Cardiac muscle cell (in vitro differentiated cells and primary cell): ENCODE results near the gene SLC38A7. TPM values are rescaled to one million over a fixed set of nuclear protein-coding genes. Genes with fewer than 3 reads are reported as not detected.
A peak's percentile ranks its signal among the peaks of the same experiment; 100 is the strongest.

Experiments used
- DNase-seq, 2 donors: peaks; one replicate each; pipeline versions ENCODE4 v3.0.0 to v3.0.0-alpha.2; 2010 to 2017; ENCODE audit warnings: low read depth in 1 of 2, low spot score in 1 of 2
- H3K27ac ChIP-seq: fragments of 200-600 bp; sonication (generic); 2 replicates; pipeline ENCODE4 v1.5.1; 2016
- H3K27me3 ChIP-seq: fragments of 200-600 bp; sonication (generic); 2 replicates; pipeline ENCODE4 v1.6.0; 2016; ENCODE audit warnings: control low read depth
- H3K36me3 ChIP-seq: fragments of 200-600 bp; sonication (generic); 2 replicates; pipeline ENCODE4 v1.5.1; 2016; ENCODE audit warnings: control low read depth
- H3K4me1 ChIP-seq: fragments of 200-600 bp; sonication (generic); 2 replicates; pipeline ENCODE4 v1.8.1; 2017; ENCODE audit warnings: low read depth, mild to moderate bottlenecking, mixed run types
- H3K4me3 ChIP-seq: fragments of 200-600 bp; sonication (generic); 2 replicates; pipeline ENCODE4 v1.5.1; 2016; ENCODE audit warnings: mild to moderate bottlenecking
- H3K9me3 ChIP-seq: fragments of 200-600 bp; sonication (generic); 2 replicates; pipeline ENCODE4 v1.5.1; 2017; ENCODE audit warnings: low read depth, mild to moderate bottlenecking, control low read depth
- CTCF ChIP-seq: IDR thresholded peaks from 2 replicates; pipeline ENCODE4 v1.5.1; 2012; ENCODE audit warnings: low read depth, mild to moderate bottlenecking, low read length
- polyA plus RNA-seq: library from polyadenylated mRNA; unstranded; fragments of >200 nt; fragmentation: Nextera tagmentation; extraction: Ambion mirVana; gene quantifications from 2 replicates; pipeline ENCODE4 v1.2.1, GENCODE V29; 2016
- total RNA-seq: library from RNA; depleted of rRNA; stranded (reverse); fragments of >200 nt; gene quantifications from 2 replicates; pipeline ENCODE4 v1.2.3, GENCODE V29; 2016

SLC38A7 gene
- total and polyA plus RNA-seq, 2 experiments from 2014 or later, result 12.2 to 22.4 TPM

- no peak for DNase-seq
- Histone ChIP-seq H3K4me3 (no peak overlapping the region), H3K9me3 (no peaks in the 10 kb centered on the region), H3K27me3 (no peaks in the 10 kb centered on the region), H3K4me1 (peaks cover 6% of the 10 kb centered on the region), H3K36me3 (no peaks in the 10 kb centered on the region), H3K27ac (no peak overlapping the region)
- no peak for TF ChIP-seq CTCF
Measured at GRCh38 chr16:58685084-58685449, 497 bp upstream of the SLC38A7 start.

GRCh38 chr16:58684001-58684353 lies 593 bp downstream of the SLC38A7 start:
- no peaks in the 10 kb centered on the region for H3K36me3 ChIP-seq
- no peaks in the 10 kb centered on the region for H3K9me3 ChIP-seq
- peak overlapping the region; percentile 77 for H3K4me3 ChIP-seq
- TF ChIP-seq CTCF, result no peak
- DNase-seq, result peak in 1 of 2 donors; percentile 36
- H3K27ac ChIP-seq, result peak overlapping the region; percentile 77
- H3K4me1 ChIP-seq, result peaks cover 6% of the 10 kb centered on the region
- no peaks in the 10 kb centered on the region for H3K27me3 ChIP-seq

- no peak for DNase-seq
Measured at GRCh38 chr16:58679763-58680162, 4.8 kb downstream of the SLC38A7 start.

GRCh38 chr16:58678716-58679115 lies 5.9 kb downstream of the SLC38A7 start:
- DNase-seq, result peak in 1 of 2 donors; percentile 25

More at GRCh38 chr16:58679763-58680162, 4.8 kb downstream of the SLC38A7 start:
- Histone ChIP-seq H3K9me3 (no peaks in the 10 kb centered on the region), H3K4me3 (no peak overlapping the region), H3K27me3 (no peaks in the 10 kb centered on the region), H3K27ac (no peak overlapping the region), H3K36me3 (no peaks in the 10 kb centered on the region), H3K4me1 (peaks cover 6% of the 10 kb centered on the region)
- TF ChIP-seq CTCF, result no peak

GRCh38 chr16:58678269-58678668 lies 6.3 kb downstream of the SLC38A7 start:
- no peak for DNase-seq
- Histone ChIP-seq H3K4me1 (no peaks in the 10 kb centered on the region), H3K4me3 (no peak overlapping the region), H3K27ac (no peak overlapping the region), H3K9me3 (no peaks in the 10 kb centered on the region), H3K27me3 (no peaks in the 10 kb centered on the region), H3K36me3 (no peaks in the 10 kb centered on the region)
- no peak for TF ChIP-seq CTCF

More at GRCh38 chr16:58678716-58679115, 5.9 kb downstream of the SLC38A7 start:
- H3K27ac ChIP-seq, result no peak overlapping the region
- H3K36me3 ChIP-seq, result no peaks in the 10 kb centered on the region
- no peaks in the 10 kb centered on the region for H3K27me3 ChIP-seq
- peak; percentile 12 for TF ChIP-seq CTCF
- peaks cover 3% of the 10 kb centered on the region for H3K4me1 ChIP-seq
- no peak overlapping the region for H3K4me3 ChIP-seq
- no peaks in the 10 kb centered on the region for H3K9me3 ChIP-seq
